K562 (cell line): ENCODE results near the gene RTP5. TPM values are rescaled to one million over a fixed set of nuclear protein-coding genes. Genes with fewer than 3 reads are reported as not detected.

ENCODE experiments used
- ATAC-seq: fragments of 200-7000 bp; cut with Tn5 transposase; 3 replicates; pipeline ENCODE4 v1.9.1; 2020; ENCODE audit warnings: moderate library complexity
- BruUV-seq: library from RNA; stranded (reverse); fragments of 400-500 nt; replicated peaks from 2 replicates; lab custom pipeline; 2021; lab: Mats Ljungman, UMichigan
- CTCF ChIA-PET: fragments of 300-600 bp; formaldehyde crosslinking; extraction: SDS; loops from one replicate; lab custom pipeline; 2021; ENCODE audit warnings: low intra/inter-chr PET ratio; lab: Yijun Ruan, JAX
- POLR2A ChIA-PET: fragments of 300-600, 350-650 bp; sonication (Branson Sonifier 250); formaldehyde crosslinking; extraction: SDS; loops from one replicate; lab custom pipeline; 2021; ENCODE audit warnings: antibody characterized with exemption, inconsistent platforms; lab: Yijun Ruan, JAX
- DNase-seq, 4 experiments: peaks; one replicate each; pipeline versions ENCODE4 v3.0.0 to v3.0.0-alpha.2; 2011 to 2018; ENCODE audit warnings: low spot score in 3 of 4, mixed read lengths in 3 of 4; ENCODE audit errors: extremely low read depth in 1 of 4
- FAIRE-seq: peaks from 2 replicates; lab custom pipeline; 2011; peaks lifted over from hg19 to GRCh38; lab: Jason Lieb, UNC
- H2AFZ ChIP-seq: 2 replicates; pipeline ENCODE4 v1.6.0; 2011; ENCODE audit warnings: low read depth, low read length, control low read depth, inconsistent platforms
- H3K27ac ChIP-seq: fragments of 200-600 bp; 3 replicates; pipeline ENCODE4 v1.8.0; 2011; ENCODE audit warnings: low read depth, mild to moderate bottlenecking, control low read depth, inconsistent platforms, low read length, moderate library complexity, mixed read lengths; ENCODE audit errors: extremely low read depth
- H3K27me3 ChIP-seq, 2 experiments: fragments of 300-600 bp in 1 of 2; 2 replicates in 1 of 2; 3 replicates in 1 of 2; pipeline versions ENCODE4 v1.6.0 to v1.8.0; 2011; ENCODE audit warnings: inconsistent platforms in 2 of 2, low read length in 2 of 2, mild to moderate bottlenecking in 1 of 2, mixed read lengths in 1 of 2, moderate library complexity in 1 of 2; ENCODE audit not compliant: control insufficient read depth in 2 of 2, insufficient read depth in 2 of 2
- H3K36me3 ChIP-seq: fragments of 300-600 bp; 3 replicates; pipeline ENCODE4 v1.8.0; 2011; ENCODE audit warnings: mild to moderate bottlenecking, low read length, inconsistent platforms; ENCODE audit not compliant: control insufficient read depth, insufficient read depth
- H3K4me1 ChIP-seq, 2 experiments: fragments of 200-600 bp in 1 of 2; replicated peaks in 1 of 2; 2 replicates in 1 of 2; 3 replicates in 1 of 2; pipeline versions ENCODE4 v1.5.1 to v1.8.0; 2011; ENCODE audit warnings: inconsistent platforms in 2 of 2, low read length in 2 of 2, mild to moderate bottlenecking in 1 of 2, mixed read lengths in 1 of 2, moderate library complexity in 1 of 2; ENCODE audit not compliant: control insufficient read depth in 2 of 2, insufficient read depth in 2 of 2
- H3K4me2 ChIP-seq: 2 replicates; pipeline ENCODE4 v1.6.1; 2011; ENCODE audit warnings: low read length, control low read depth, inconsistent platforms, mixed read lengths; ENCODE audit not compliant: insufficient read depth
- H3K4me3 ChIP-seq: fragments of 200-600 bp; sonication (generic), shearing (Covaris generic); 2 replicates; pipeline ENCODE4 v1.5.1; 2016; ENCODE audit warnings: control low read depth, inconsistent platforms
- H3K79me2 ChIP-seq: fragments of 200-600 bp; 3 replicates; pipeline ENCODE4 v1.8.0; 2011; ENCODE audit warnings: low read length, inconsistent platforms; ENCODE audit not compliant: control insufficient read depth, insufficient read depth
- H3K9ac ChIP-seq, 2 experiments: 2 replicates each; pipeline versions ENCODE4 v1.6.0 to v1.6.1; 2011; ENCODE audit warnings: low read depth in 2 of 2, low read length in 2 of 2, control low read depth in 1 of 2, inconsistent platforms in 1 of 2, mild to moderate bottlenecking in 1 of 2, mixed read lengths in 1 of 2; ENCODE audit not compliant: insufficient read depth in 1 of 2
- H3K9me1 ChIP-seq: one replicate; pipeline ENCODE4 v1.6.0; 2011; ENCODE audit warnings: inconsistent platforms, mild to moderate bottlenecking, low read length, moderate library complexity; ENCODE audit not compliant: control insufficient read depth, insufficient read depth
- H3K9me3 ChIP-seq: replicated peaks from 2 replicates; pipeline ENCODE4 v1.5.1; 2011; ENCODE audit warnings: low read depth, low read length, inconsistent platforms; ENCODE audit not compliant: control insufficient read depth, insufficient read depth
- H4K20me1 ChIP-seq: replicated peaks from 2 replicates; pipeline ENCODE4 v1.6.1; 2011; ENCODE audit warnings: low read length, inconsistent platforms, mixed read lengths; ENCODE audit not compliant: control insufficient read depth, insufficient read depth
- ARID3B ChIP-seq: fragments of 250-450 bp; sonication (Bioruptor Pico); IDR thresholded peaks from 2 replicates; pipeline ENCODE4 v1.4.0; 2020; ENCODE audit warnings: borderline replicate concordance
- THRAP3 ChIP-seq: fragments of 450-650 bp; IDR thresholded peaks from 2 replicates; pipeline ENCODE4 v1.6.1; 2016; ENCODE audit warnings: mild to moderate bottlenecking, inconsistent platforms, borderline replicate concordance
- VEZF1 ChIP-seq: fragments of 200-800 bp; sonication (Bioruptor generic); IDR thresholded peaks from 2 replicates; pipeline ENCODE4 v1.6.1; 2017; ENCODE audit warnings: missing genetic modification characterization, missing compliant biosample characterization
- WGBS: fragments of 100-300 bp; shearing (Covaris generic); methylation state at CpG from one replicate; pipeline ENCODE4 v1.1.6; 2016; ENCODE audit warnings: low coverage, mixed read lengths; ENCODE audit not compliant: insufficient coverage; ENCODE audit errors: missing lambda C conversion rate; 5-methylcytosine and 5-hydroxymethylcytosine counted together
- in situ Hi-C: fragments of 300-500 bp; cut with MboI; formaldehyde crosslinking; loops from 4 replicates; pipeline ENCODE4 v1.15.0; 2018; ENCODE audit warnings: inconsistent platforms, mixed read lengths
- intact Hi-C: fragments of 100-400 bp; cut with micrococcal nuclease; formaldehyde crosslinking; loops from 2 replicates; pipeline ENCODE4 v1.14.2; 2022
- polyA plus RNA-seq, 8 experiments: library from polyadenylated mRNA; depleted of rRNA in 4 of 8; stranded (reverse) in 5 of 8; unstranded in 3 of 8; fragments of >200 nt; fragmentation: Nextera tagmentation in 2 of 8; fragmentation: Illumina TruSeq in 1 of 8; extraction: Ambion mirVana in 2 of 8; extraction: Trizol in 1 of 8; gene quantifications; 2 replicates each; pipeline versions ENCODE4 v1.2.1 to v1.2.3, GENCODE V29; 2011 to 2014; ENCODE audit warnings: inconsistent platforms in 1 of 8, missing spikeins in 1 of 8
- total RNA-seq, 7 experiments: library from RNA; depleted of rRNA in 6 of 7; stranded (reverse); fragments of >200 nt in 6 of 7; fragmentation: Illumina TruSeq in 2 of 7; extraction: Trizol in 2 of 7; gene quantifications; 2 replicates each; pipeline versions ENCODE4 v1.2.1 to v1.2.3, GENCODE V29; 2011 to 2021; ENCODE audit warnings: low replicate concordance in 1 of 7

RTP5 gene
- total and polyA plus RNA-seq, 9 of the 15 experiments (the other 6 are each of a cell fraction or from before 2014, with no cell fraction given), result not detected

- TF ChIP-seq VEZF1 (CRISPR knock-in tag), result peak; percentile 43; the same call in 1 of the 2 replicates
Observed at GRCh38 chr2:241859436-241860183, 9.9 kb upstream of the RTP5 start (continued).

- POLR2A ChIA-PET, result interaction anchor here (1.8 kb wide), 1 partner anchor 10 kb away, joined by 4 read pairs; no protein-coding TSS in a partner anchor
- Histone ChIP-seq H3K27ac (no peak overlapping the region), H3K4me3 (no peak overlapping the region), H2AFZ (no peak overlapping the region), H3K4me1 (peaks cover 5 to 63% of the 10 kb centered on the region in 2 experiments; a peak in 4 of 5 replicates), H4K20me1 (peaks cover 3% of the 10 kb centered on the region; the same call in 1 of the 2 replicates), H3K4me2 (no peak overlapping the region), H3K36me3 (no peaks in the 10 kb centered on the region), H3K9ac (no peak overlapping the region; a peak in 1 of 4 replicates), H3K9me1 (no peaks in the 10 kb centered on the region), H3K9me3 (peaks cover 4% of the 10 kb centered on the region; the same call in 1 of the 2 replicates), H3K79me2 (no peaks in the 10 kb centered on the region), H3K27me3 (peaks cover 0 to 12% of the 10 kb centered on the region in 2 experiments; a peak in 3 of 5 replicates)
- peak in 1 of 4 experiments; percentile 8 for DNase-seq
- FAIRE-seq, result no peak
- TF ChIP-seq THRAP3 (no peak), ARID3B (CRISPR knock-in tag) (no peak)
- BruUV-seq, result no TSS peak
- in situ Hi-C loops, result no loop called here
- CTCF ChIA-PET, result no interaction called here
- WGBS, result 68% methylated on average over 4 of the region's 10 CpGs
- no peak for ATAC-seq
- intact Hi-C loops, result no loop called here
Observed at GRCh38 chr2:241860184-241861078, 9.1 kb upstream of the RTP5 start.
